Measurements from ENCODE around the gene ERGIC1.

Gene ERGIC1

DNA sequence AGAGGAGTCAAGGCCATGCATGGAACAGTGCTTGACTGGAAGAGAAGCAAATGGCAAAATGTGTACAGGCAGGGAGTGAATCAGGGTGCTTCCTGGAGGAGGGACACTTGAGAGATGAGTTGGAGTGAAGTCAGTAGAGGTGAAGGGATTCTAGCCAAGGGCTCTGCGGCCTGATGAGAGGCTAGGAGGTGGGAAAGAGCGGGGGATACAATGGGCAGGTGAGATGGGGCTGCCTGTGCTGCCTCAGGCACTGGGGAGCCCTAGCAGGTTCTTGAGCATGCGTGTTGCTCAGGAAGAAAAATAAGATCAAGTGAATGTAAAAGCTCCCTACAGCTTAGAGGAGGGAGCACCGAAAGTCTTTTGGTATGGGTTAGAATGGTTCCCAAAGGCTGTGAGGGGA is 22.3 kb downstream of the ERGIC1 start:
- no peak for TF ChIP-seq CTCF (IDR thresholded peaks at IDR 0.05)

- no peak for TF ChIP-seq CTCF (IDR thresholded peaks at IDR 0.05)
These were observed 23.9 kb downstream of the ERGIC1 start for GRCh38 chr5:172857982-172858381.

- TF ChIP-seq CTCF (IDR thresholded peaks at IDR 0.05) = no peak
These were observed 24.5 kb downstream of the ERGIC1 start for GRCh38 chr5:172858511-172858989.

- TF ChIP-seq CTCF (IDR thresholded peaks at IDR 0.05) = no peak
These were observed 25.1 kb downstream of the ERGIC1 start for GRCh38 chr5:172858990-172859811.

DNA sequence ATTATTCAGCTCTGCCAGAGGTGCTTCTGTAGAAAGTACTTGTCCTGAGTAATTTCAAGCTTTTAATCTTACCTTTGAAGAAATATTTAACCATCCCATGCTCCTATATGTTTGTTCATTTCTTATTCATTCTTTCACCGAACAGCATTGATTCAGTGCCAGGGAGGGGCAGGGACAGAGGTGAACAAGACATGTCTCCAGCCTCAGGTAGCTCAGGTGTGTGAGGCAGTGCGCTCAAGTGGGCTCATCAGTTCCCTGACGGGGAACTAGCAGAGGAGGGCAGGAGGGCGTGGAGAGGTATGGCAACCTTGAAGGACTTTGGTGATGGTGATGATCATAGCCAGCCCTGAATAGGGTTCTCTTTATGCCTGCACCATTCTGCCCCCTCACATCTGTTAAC is 25.9 kb downstream of the ERGIC1 start:
- TF ChIP-seq CTCF (IDR thresholded peaks at IDR 0.05) = no peak

DNA sequence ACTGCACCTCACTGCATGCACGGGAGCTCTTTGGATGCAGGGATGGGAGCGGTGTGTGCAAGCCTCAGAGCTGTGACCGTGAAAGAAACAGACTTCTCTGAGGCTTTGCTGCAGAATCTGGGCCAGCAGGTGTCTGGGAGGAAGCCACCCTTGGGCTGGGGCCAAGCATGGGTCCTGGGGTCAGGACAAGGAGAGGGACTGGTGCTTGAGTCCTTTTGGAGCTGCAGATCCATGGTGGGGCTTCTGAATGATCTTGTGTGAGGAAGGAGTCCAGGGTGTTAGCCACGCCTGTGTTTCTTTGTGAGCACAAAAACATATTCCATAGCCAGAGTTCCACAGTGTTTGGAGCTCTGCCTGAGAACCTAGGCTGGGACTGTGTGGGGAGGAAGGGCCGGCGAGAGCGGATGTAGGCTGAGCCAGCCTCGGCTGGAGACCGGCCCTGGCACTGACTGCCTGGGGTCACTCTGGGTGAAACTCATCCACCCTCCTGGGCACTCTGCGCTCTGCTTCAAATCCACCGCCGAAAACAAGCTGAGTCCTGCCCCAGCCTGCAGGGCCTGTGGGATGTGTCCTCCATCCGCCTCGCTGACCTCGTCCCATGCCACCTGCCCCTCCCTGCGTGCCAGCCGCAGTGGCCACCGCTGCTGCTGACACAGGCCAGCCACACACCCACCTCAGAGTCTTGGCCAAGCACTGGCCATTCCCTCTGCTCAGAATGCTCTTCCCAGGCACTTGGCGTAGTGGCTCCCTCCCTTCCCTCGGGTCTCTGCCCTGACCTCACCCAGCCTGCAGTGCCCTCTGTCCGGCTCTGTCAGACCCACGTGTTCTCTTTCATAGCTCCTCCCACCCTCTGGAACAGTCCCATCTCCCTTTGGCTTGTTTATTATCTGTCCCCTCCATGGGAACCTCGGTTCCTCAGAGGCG is 26.7 kb downstream of the ERGIC1 start:
- TF ChIP-seq CTCF (IDR thresholded peaks at IDR 0.05) = no peak

GRCh38 chr5:172861461-172861860 is 27.4 kb downstream of the ERGIC1 start:
- no peak for TF ChIP-seq CTCF (IDR thresholded peaks at IDR 0.05)
